NCI-H2196 (cell line): Measurements from ENCODE around the gene RIC3.
"Not testable (repeated sequence)": the region's sequence is repeated elsewhere in the genome, so short reads cannot be mapped to it uniquely, and the experiment has no call there.

Experiments used
- DNase-seq: peaks from one replicate; lab custom pipeline; 2025; ENCODE audit not compliant: unreplicated experiment; lab: John Stamatoyannopoulos, UW

RIC3 gene

DNA sequence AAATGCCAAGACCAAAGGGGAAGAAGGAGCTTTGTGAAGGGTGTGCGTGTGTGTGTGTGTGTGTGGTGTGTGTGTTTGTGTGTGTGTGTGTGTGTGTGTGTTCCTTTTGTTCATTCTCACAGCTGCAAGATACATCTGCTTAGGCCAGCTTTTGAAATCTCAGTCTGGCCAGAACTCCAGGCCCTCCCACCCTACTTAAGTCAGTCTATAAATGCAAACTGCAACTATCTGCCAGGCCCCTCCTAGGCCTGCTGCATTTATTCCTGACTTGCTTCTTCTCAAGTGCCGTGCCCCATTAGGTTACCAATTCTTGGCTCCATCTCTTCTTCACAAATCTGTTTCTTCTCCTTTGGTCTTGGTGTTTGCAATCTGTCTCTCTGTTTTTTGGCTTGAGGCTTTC, 21.6 kb upstream of the RIC3 start:
- DNase-seq: no peak

DNA sequence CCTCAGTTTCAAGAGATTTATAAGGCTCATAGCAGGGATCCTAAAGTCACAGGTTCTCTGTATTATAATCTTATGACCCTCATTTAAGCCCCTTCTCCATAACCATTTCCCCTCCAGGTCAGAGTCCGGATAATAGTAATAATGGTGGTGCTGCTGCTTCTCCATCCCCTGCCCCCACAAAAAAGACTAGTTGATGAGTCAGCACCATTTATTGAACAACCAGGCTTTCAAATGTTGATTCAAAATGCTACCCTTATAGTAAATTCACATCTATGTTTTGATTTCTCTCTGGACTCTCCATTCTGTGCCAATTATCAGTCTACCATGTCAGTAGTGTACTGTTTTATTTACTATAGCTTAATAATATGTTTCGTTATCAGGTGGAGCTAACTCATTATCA, 17.6 kb upstream of the RIC3 start:
- no peak for DNase-seq

DNA sequence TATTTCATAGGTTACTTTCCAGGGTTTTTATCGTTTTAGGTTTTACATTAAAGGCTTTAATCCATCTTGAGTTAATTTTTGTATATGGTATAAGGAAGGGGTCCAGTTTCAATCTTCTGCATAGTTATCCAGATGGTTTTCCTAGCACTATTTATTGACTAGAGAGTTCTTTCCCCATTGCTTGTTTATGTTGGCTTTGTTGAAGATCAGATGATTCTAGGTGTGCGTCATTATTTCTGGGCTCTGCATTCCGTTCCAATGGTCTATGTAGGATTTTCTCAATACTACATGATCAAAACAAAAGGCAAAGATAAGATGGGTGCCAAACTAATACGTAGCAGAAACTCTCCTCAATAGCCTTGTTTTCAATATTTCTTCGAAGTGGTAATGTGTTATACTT, 14.3 kb upstream of the RIC3 start:
- DNase-seq: no peak

DNA sequence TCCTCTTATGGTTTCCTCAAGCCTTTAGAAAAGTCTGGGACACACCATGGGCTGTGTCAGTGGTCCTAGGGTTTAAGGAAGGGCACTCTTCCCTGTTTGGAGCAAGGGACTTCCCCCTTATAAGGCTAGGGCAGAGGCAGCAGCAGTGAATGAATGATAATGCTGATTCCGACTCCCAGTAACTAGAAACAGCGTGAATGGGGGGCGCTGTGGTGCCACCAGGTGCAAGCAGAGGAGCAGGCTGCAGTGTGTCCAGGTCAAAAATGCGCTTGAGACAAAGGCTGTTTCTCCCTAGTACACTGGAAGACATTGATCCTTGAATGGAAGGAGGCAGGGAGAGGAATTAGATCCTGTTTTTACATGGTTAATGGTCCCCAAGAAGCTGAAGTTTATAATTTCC, 11.6 kb upstream of the RIC3 start:
- DNase-seq: no peak

DNA sequence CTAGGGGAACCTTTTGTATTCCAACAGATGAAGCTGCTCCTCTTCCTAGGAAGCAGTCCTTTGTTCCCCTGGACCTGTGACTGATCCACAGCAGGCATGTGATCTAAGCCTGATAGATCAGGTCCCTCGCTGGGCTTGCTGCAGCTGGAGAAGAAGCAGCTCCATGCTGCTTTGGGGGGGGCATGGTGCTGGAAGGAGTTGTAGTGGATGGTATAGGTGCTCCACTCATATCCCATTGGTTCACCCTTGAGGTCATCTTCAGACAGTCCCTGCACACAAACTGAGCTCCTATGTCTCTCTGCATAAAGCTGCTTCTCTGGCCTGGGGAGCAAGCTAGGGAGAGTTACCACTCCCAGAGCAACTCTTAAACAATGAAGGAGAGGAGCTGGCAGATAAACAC, 9.5 kb upstream of the RIC3 start:
- no peak for DNase-seq

DNA sequence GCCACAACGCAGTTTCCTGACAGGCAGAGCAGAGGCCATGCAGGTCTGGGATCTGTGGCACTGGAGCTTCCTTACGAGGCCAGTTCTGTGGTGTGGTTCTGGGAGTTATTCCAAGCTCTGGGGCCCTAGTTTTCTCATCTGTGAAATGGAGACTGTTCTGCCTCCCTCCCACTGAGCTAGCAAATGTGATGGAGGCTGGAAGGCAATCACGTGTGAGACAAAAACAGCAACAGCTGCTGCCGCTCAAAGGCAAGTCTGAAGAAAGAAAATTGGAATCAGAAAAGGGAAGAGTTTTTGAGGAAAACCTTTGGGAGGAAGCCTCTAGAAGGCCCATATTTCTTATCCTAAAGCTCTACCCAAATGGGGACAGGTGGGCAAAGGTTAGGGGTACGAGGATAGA, 8.3 kb upstream of the RIC3 start:
- DNase-seq: no peak

DNA sequence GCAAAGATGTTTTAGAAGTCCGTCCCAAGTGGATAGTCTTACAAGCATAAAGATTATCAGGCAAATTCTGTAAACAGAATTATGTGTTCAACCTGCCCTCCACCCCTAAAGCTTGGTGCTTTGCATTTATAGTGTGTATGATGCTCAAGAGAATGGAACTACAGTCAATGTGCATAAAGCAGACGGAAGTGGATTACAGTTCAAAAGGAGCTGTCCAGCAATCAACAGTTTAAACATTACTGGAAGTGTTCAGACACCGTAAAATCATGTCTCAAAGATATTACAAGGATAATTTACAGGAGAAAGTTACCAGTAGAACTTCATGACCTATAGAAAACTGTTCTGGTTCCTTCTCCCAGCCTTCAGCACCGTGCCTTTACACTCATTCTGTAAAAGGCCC, 1.0 kb downstream of the RIC3 start:
- no peak for DNase-seq

DNA sequence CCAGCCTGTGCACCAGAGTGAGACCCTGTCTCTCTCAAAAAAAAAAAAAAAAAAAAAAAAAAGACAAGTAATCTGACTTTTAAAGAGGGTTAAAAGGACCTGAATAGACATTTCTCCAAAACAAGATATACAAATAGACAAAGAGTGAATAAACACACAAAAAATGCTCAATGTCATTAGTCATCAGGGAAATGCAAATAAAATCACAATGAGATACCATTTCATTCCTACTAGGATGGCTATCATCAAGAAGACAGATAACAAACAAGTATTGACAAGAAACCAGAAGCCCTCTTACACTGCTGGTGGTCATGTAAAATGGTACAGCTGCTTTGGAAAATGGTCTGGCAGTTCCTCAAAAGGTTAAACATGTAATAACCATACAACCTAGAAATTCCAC, 4.1 kb downstream of the RIC3 start:
- no peak for DNase-seq

DNA sequence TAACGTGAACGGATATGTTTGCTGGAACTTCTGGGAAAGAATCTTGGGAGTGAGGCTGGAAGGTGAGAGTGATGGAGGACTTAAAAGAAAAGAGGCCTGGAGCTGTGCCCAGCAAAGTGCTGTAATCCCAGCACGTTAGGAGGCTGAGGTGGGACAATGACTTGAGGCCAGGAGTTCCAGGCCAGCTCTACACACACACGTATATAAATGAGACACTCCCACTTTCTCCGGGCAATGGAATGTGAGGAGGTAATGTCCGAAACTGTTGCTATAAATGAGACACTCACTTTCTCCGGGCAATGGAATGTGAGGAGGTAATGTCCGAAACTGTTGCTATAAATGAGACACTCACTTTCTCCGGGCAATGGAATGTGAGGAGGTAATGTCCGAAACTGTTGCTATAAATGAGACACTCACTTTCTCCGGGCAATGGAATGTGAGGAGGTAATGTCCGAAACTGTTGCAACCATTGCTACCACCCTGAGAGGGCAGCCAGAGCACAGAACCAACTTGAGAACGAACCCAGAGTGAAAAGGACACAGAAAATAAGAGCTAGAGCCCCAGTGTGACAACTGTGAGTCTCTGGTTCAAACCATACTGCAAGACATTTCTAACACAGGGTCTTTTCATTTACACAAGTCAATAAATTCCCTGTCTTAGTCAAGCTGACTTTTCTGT, 7.1 kb downstream of the RIC3 start:
- not testable (repeated sequence) for DNase-seq

DNA sequence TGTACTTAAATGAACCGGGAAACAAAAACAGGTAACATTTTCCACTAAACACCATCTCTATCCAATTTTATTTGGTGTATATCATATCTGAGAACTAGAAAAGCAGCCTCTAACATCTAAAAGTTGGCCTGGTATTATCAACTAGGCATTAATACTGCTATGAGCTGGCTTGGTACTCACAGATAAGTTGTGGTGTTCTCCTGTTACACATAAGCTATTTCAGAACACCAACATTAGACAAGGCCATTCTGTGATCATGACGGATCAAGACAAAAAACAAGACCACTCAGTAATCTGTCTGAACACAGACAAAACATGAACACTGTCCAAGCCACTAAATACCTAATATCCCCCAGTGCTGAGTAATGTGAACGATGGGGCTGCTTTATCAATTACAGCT, 11.9 kb downstream of the RIC3 start:
- no peak for DNase-seq

DNA sequence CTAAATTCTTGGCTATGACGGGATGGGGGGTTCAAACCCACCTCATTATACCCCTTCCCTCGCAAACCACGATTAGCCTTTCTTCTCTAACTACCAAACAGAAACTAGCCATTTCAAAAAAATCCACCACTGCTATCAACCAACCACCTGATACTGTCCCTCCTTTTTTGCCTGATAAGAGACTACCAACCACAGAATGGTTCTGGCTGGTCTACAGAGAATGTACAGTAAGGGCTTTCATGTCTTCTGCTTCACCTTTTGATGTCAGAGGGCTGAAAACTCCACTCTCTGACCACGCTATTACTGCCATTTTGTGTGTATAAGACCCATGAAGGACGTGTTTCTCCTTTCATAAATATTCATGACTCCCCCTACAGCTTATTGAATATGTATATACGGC, 19.1 kb downstream of the RIC3 start:
- DNase-seq: no peak

DNA sequence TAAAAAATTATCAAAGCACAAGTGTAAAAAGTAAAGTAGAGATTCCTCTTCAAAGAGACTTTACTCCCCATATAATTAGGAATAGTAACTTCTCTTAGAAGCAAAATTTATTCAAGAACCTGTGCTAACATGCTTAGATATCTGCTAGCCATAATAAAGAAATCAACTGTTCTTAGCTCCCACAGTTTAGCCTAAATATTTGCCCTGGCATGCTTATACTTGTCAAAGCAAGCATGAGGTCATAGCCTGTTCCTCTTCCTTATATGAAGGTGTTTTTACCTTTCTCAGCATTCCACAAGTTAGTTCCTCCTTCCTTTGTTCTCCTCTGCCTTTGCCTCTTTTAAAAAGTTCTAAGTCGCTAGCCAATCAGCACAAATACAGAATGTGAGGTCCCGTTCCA, 30.3 kb downstream of the RIC3 start:
- DNase-seq: no peak

DNA sequence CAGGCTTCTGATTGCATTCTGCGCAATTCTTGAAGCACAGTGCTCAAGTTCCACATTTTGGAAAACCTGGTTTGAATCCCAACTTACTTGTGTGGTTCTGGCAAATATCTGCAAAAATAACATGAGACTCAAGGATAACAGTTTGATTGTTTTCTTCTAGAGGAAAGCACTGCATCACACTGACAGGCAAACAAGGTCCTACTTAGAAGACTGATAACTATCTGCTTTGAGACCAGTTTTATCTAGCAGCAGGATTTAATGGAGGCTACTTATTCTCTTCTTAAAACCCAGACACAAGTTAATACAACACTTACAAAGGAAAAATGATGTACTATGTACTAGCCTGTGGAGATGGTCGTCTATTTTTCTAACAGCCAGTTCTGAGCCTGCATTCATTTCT, 41.4 kb downstream of the RIC3 start:
- no peak for DNase-seq

DNA sequence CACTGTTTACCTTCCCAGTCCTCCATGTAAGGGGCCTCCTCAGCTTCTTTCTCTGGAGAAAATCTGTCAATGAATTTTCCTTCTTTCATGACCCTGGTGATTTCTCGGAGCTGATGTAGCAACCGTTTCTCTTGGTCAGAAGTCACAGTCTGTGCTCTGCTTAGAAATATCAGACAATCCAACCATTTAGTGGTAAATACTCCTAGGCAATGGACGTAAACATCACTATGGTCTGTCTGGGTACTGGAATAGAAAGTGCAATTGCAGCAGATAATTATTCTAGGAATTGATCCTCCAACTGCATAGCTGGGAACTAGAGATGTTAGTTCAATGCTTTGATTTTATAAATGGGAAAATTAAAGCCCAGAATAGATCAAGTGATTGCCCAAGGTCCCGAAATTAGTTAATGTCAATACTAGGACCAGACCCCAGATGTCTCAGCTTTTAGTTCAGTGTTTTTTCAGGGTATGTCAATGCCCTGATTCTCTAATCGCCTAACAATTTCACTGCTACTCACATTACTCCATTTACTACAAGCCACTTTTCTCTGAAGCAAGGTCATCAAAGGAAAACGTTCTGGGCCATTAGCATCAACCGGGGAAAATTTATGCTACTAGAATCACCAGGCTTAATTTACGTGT, 42.1 kb downstream of the RIC3 start:
- no peak for DNase-seq

DNA sequence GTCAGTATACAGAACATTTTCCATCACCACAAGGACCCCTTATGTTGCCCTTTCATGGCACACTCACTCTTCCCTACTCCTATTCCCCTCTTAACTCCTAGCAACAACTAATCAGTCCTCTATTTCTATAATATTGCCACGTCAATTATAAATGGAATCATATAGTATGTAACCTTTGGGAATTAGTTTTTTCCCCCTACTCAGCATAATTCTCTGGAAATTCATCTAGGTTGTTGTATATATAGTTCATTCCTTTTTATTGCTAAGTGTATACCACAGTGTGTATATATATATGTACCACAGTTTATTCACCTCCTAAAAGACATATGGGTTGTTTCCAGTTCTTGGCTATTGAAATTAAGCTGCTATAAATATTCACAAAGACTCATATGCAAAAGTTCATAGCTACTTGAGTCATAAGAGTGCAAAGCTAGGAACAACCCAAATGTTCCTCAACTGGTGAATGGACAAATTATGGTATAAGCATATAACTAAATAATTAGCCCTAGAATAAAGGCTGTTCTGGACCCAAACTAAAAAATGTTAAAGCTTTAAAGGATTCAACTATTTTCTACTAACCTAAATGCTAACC, 46.6 kb downstream of the RIC3 start:
- DNase-seq: no peak

DNA sequence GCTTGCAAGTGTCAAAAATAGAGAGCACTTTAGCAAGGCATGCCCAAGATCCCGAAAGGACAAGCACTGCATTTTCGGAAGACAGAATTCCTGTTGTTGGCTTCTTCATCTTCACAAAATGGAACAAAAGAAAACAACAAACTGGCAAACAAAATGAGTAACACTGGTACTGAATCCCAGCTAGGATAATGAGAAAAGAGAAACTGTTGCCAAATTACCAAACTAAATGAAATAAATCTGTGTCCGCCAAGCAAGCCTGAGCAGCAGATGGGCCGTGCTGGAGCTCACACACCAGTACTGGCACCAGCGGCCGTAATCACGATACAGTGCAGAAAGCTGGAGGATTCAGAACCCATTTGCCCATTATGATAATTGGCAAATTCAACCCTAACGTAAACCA, 57.2 kb downstream of the RIC3 start:
- no peak for DNase-seq

DNA sequence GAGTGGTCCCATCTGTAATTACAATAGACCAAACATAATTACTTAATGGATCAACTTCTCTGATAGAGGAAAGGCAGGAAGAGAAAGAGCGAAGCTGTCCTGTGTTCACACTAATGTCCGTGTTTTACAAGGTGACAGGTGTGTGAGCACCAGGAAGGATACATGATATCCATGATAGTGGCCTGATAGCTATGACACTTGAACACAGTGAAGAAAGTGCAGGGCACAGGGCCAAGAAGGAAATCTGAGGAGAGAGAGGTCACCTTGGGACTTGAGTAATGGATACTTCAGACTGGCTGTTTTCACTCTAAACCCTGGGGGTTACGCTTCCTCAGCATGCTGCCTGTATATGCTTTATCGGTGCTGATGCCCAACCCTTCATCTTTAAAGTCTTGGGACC, 58.4 kb downstream of the RIC3 start:
- DNase-seq: peak; percentile 44

DNA sequence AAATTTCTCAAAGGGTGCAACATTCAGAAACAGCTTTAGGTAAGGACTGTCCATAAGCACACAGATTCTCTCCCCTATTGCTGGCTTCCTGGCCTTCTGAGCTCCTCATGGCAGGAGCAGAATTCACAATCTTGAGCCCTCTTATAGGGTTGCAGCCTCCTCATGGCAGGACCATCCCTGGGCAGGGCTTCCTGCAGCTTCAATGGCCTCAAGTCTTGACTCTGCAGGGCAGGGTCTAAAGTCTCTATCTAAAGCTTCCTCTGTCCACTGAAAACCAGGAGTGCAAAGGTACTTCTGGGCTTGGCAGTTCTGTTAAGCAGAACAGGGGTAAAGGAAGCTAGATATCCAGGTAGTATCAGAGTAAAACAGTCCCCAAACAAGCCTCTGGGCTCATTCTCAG, 59.1 kb downstream of the RIC3 start:
- DNase-seq: no peak

DNA sequence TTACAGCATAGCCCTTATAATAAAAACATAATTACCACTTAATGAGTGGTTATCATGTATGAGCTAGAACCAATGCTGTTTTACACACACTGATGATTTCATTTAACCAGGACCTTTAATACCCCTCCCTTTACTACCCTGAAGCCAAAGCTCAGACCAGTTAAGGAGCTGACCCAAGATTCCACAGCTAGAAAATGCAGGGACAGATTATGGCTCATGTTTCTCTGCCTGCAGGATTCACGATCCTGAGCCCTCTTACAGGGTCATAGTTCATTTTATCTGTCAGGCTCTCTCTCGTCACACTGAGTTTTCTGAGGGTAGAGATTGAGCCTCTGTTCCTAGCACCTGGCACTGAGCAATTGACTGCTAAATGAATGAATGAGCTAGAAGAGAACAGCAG, 60.4 kb downstream of the RIC3 start:
- DNase-seq: no peak

DNA sequence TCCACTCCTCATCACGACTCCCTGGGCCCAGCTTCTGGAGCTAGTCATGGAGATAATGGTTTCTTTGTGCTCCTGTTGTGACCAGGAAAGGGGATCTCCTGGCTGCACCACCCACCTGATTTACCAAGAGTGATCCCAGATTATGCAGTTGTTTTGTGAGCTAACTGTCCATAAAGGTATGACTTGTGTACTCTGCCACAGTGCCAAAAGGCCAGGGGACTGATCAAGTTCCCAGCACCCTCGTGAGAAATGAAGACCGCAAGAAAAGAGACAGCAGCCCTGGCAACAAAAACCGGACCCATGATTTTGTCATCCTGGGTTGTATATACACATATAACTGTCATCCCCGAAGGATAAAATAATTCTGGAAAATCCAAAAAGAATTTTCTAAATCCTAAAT, 61.2 kb downstream of the RIC3 start:
- no peak for DNase-seq

DNA sequence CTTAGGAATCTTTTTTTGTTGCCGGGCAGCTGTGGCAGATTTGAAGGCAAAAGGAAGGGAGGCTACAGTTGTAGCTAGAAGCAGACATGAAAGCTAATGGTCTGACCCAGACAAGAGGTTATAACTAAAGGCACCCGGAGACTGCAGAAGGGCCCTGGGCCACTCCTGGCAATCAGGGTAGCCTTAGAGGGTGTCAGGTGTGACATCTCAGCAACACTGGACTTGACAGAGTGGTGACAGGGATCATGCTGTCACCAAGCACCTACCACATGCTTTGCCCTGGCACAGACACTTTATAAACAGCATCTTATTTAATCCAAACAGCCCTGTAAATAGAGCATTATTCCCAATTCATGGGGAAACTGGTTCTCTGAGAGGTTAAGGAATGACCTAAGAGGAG, 62.1 kb downstream of the RIC3 start:
- DNase-seq: no peak

DNA sequence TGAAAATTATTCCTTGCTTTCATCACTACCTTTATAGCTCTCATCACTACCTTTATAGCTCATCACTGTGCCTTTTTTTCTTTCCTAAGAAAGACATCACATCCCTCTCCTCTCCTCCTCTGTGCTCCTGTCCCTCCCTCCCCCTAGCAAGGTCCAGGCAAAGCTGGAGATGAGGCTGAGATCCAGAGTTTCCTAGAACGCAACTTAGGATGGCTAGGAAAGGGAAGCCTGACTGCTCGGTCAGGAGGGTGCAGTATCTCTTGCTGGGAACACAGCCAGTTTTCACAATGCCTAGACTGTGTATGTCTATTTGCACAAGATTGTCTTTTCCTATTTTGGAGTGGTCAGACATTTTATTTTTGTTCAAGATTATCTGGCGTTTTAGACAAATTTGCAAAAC, 63.2 kb downstream of the RIC3 start:
- DNase-seq: no peak

DNA sequence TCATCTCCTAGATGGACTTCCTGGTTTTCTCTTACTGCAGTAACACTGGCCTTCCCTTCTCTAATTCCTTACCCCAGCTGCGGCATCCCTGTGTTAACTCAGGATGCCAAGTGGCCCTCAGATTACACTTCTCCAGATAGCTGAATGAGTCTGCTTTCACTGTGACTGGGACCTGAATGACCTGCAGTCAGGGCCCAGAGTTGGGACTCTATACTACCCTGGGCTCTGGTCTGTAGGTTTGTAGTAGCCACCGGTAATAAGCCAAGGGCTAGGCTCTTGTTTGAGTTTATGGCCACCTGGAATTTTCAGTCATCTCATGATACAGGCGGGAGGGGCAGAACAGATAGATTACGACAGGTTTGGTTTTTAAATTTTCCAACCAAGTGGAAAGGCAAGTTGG, 63.7 kb downstream of the RIC3 start:
- DNase-seq: no peak
